ENCODE results near the gene CPNE2. TPM values are rescaled to one million over a fixed set of nuclear protein-coding genes. Genes with fewer than 3 reads are reported as not detected.

CPNE2 gene
- total RNA-seq, 4 donors from 2014 or later = 27.4 to 56.5 (median 40.7) TPM

DNA sequence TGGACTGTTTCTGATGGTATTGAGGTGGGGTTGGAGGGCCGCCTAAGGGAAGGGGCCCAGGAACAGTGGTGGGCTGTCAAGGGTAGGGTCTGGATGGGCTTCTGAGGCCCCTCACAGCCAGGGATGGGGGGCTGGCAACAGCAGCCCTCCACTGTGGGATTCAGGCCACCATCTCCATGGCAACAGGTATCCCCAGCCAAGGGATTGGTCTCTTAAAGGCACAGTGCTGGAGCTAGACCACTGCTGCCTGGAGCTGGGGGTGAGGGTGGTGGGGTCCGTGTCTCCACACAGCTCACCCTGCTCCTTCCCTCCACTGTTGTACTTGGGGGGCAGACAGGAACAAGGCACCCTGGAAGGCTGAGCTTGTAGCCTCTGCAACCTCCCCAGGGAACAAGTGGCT lies 51.6 kb downstream of the CPNE2 start:
- TF ChIP-seq CTCF (IDR thresholded peaks at IDR 0.05; ENCODE audit: low read depth) = no peak

- TF ChIP-seq CTCF (IDR thresholded peaks at IDR 0.05; ENCODE audit: low read depth) = no peak
These were observed 53.0 kb downstream of the CPNE2 start for GRCh38 chr16:57145046-57146021.

DNA sequence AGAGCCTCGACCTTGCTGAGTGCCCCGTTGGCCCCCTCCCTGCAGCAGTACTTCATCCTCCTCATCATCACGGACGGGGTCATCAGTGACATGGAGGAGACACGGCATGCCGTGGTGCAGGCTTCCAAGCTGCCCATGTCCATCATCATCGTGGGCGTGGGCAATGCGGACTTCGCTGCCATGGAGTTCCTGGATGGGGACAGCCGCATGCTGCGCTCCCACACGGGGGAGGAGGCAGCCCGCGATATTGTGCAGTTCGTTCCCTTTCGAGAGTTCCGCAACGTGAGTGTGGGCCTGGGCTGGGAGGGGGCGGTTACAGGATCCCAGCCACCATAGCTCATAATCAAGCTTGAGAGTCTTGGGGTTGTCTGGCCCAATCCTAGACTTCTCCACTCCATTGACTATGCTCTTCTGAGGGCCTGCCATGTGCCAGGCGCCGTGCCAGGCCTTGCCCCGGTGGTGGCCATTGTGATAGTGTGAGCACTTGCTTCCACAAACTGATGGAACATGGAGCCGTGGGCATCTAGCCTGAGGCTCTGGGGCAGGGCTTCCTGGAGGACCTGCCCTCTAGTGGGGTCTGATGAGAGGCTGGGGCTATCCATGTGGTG lies 53.8 kb downstream of the CPNE2 start:
- no peak for TF ChIP-seq CTCF (IDR thresholded peaks at IDR 0.05; ENCODE audit: low read depth)

- TF ChIP-seq CTCF (IDR thresholded peaks at IDR 0.05; ENCODE audit: low read depth) = no peak
These were observed 54.4 kb downstream of the CPNE2 start for GRCh38 chr16:57146735-57147134.

- TF ChIP-seq CTCF (IDR thresholded peaks at IDR 0.05; ENCODE audit: low read depth) = no peak
These were observed 55.2 kb downstream of the CPNE2 start for GRCh38 chr16:57147381-57148221.

DNA sequence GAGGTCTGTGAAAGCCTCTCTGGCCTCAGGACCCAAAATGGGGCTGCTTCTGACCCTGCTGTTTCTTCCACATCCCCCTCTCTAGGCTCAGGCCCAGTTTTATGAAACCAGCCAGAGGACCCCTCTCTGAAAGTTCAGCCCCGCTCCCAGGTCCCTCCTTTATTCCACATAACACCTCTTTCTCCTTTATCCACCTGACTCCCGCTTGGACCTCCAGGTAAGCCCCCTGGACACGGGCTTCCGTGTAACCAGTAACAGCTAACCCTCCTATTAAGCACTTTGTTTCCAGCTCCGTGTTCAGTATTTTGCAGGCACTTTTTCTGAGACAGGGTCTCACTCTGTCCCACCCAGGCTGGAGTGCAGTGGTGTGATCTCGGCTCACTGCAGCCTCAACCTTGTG lies 56.1 kb downstream of the CPNE2 start:
- no peak for TF ChIP-seq CTCF (IDR thresholded peaks at IDR 0.05; ENCODE audit: low read depth)

All from subcutaneous adipose tissue (tissue), 4 donors.